Karpas-422 (cell line): ENCODE data around the gene MARCHF3. TPM values are rescaled to one million over a fixed set of nuclear protein-coding genes. Genes with fewer than 3 reads are reported as not detected.

Source experiments
- DNase-seq: peaks from one replicate; pipeline ENCODE4 v3.0.0-alpha.2; 2015
- H2AFZ ChIP-seq: fragments of 200-600 bp; sonication (generic); 2 replicates; pipeline ENCODE4 v1.6.1; 2014; ENCODE audit warnings: antibody characterized with exemption, low read length, mixed read lengths
- H3K27ac ChIP-seq: fragments of 200-600 bp; sonication (generic); 2 replicates; pipeline ENCODE4 v1.5.1; 2014; ENCODE audit warnings: mild to moderate bottlenecking, low read length, moderate library complexity
- H3K27me3 ChIP-seq: fragments of 200-600 bp; sonication (generic); 2 replicates; pipeline ENCODE4 v1.6.1; 2014; ENCODE audit warnings: low read length, mixed read lengths
- H3K36me3 ChIP-seq: fragments of 200-600 bp; sonication (generic); 2 replicates; pipeline ENCODE4 v1.6.1; 2014; ENCODE audit warnings: low read length, mixed read lengths; ENCODE audit not compliant: insufficient read depth
- H3K4me1 ChIP-seq: fragments of 200-600 bp; sonication (generic); 2 replicates; pipeline ENCODE4 v1.6.1; 2014; ENCODE audit warnings: mild to moderate bottlenecking, low read length, mixed read lengths
- H3K4me2 ChIP-seq: fragments of 200-600 bp; sonication (generic); 2 replicates; pipeline ENCODE4 v1.6.1; 2014; ENCODE audit warnings: low read length, low read depth, mild to moderate bottlenecking; ENCODE audit not compliant: poor library complexity, severe bottlenecking
- H3K4me3 ChIP-seq: fragments of 200-600 bp; sonication (generic); 2 replicates; pipeline ENCODE4 v1.5.1; 2014; ENCODE audit warnings: mild to moderate bottlenecking, antibody characterized with exemption, low read length, mixed read lengths
- H3K79me2 ChIP-seq: fragments of 200-600 bp; sonication (generic); 2 replicates; pipeline ENCODE4 v1.6.1; 2014; ENCODE audit warnings: mild to moderate bottlenecking, low read length, mixed read lengths
- H3K9ac ChIP-seq: fragments of 200-600 bp; sonication (generic); 2 replicates; pipeline ENCODE4 v1.6.0; 2014; ENCODE audit warnings: low read length
- H3K9me2 ChIP-seq: fragments of 200-600 bp; sonication (generic), shearing (Covaris generic); replicated peaks from 2 replicates; pipeline ENCODE4 v1.6.0; 2014; ENCODE audit warnings: mild to moderate bottlenecking, low read length, moderate library complexity; ENCODE audit not compliant: insufficient read depth
- H3K9me3 ChIP-seq: fragments of 300-700, 200-600 bp; sonication (generic); 2 replicates; pipeline ENCODE4 v1.6.1; 2014; ENCODE audit warnings: low read length, mixed read lengths
- H4K20me1 ChIP-seq: fragments of 200-600 bp; sonication (generic); 2 replicates; pipeline ENCODE4 v1.6.1; 2014; ENCODE audit warnings: mild to moderate bottlenecking, antibody characterized with exemption, low read length, low read depth; ENCODE audit not compliant: insufficient read depth
- total RNA-seq: library from RNA; depleted of rRNA; stranded (reverse); fragments of >200 nt; shearing (Covaris generic); gene quantifications from 2 replicates; pipeline ENCODE4 v1.2.3, GENCODE V29; 2014; ENCODE audit warnings: low replicate concordance

MARCHF3 gene
- total RNA-seq, 1 experiment from 2014 or later = 0.56 TPM

DNA sequence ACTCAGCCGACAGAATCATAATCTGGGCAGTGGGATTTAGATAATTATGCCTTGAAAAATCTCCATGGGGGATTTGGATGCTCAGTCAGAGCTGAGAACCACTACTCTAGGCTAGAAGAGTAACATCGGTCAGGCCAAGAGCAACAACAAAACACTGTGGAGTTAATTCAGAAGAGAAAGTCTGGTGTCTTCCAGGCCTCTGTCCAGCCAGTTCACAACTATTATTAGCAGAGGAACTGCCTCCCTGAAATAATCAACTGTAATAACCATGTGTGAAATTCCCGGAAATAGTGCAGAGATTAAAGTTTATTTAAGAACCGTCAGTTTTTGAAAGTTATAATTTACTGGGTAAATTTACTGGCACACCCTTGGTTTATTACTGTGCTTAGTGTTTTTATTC is 8.2 kb upstream of the MARCHF3 start:
- Histone ChIP-seq H3K4me1 (no peaks in the 10 kb centered on the region), H2AFZ (no peak overlapping the region), H3K9ac (no peak overlapping the region), H3K27me3 (no peaks in the 10 kb centered on the region), H3K4me3 (no peak overlapping the region), H4K20me1 (no peaks in the 10 kb centered on the region), H3K79me2 (no peaks in the 10 kb centered on the region), H3K36me3 (no peaks in the 10 kb centered on the region), H3K9me3 (no peaks in the 10 kb centered on the region), H3K9me2 (no peaks in the 10 kb centered on the region), H3K4me2 (no peak overlapping the region), H3K27ac (no peak overlapping the region)
- DNase-seq = no peak

GRCh38 chr5:127031863-127032232 is 1.5 kb upstream of the MARCHF3 start:
- no peak overlapping the region for H2AFZ ChIP-seq
- H3K9ac ChIP-seq = no peak overlapping the region
- no peaks in the 10 kb centered on the region for H3K9me3 ChIP-seq
- H3K36me3 ChIP-seq = no peaks in the 10 kb centered on the region
- no peak overlapping the region for H3K4me3 ChIP-seq
- H3K4me2 ChIP-seq = no peak overlapping the region
- H3K27me3 ChIP-seq = no peaks in the 10 kb centered on the region; the same call in 1 of the 2 replicates
- H4K20me1 ChIP-seq = no peaks in the 10 kb centered on the region
- no peak for DNase-seq
- H3K4me1 ChIP-seq = peaks cover 18% of the 10 kb centered on the region
- H3K79me2 ChIP-seq = no peaks in the 10 kb centered on the region
- H3K27ac ChIP-seq = no peak overlapping the region
- H3K9me2 ChIP-seq = no peaks in the 10 kb centered on the region

DNA sequence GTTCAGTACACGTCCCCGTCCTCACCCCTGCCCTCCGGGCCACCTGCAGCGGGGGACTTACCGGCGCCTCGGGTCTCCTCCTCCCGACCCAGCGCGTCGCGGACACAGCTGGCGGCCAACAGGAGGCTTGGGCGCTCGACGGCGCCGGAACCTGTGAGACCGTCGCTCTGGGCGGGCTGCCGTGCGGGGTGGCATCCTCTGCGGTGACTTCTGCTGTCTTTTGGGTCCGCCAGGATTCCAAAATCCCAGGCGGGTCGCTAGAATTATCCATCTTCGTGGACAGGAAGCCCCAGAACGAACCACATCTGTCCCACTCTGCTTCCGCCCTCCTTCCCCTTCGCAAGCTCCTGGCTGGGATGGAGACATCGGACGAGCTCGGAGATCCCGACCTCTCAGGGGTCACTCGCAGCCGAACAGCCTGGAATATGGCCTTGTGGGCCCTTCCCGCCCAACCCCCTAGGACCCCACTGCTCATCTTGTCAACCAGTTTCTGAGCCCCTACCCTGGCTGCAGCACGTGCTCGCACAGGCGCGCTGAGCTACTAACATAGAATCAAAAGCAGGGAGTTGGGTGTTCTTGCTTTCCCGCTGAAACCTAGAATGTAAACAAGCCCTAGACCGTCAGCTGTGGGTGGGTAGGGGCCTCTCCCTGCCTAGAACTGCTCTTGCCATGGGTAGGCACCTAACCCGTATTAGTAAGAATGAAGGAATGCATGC is 947 bp upstream of the MARCHF3 start:
- DNase-seq = no peak
- no peaks in the 10 kb centered on the region for H3K36me3 ChIP-seq
- no peaks in the 10 kb centered on the region for H3K9me2 ChIP-seq
- H3K9ac ChIP-seq = peak overlapping the region; percentile 69
- peak overlapping the region; percentile 89 for H3K4me3 ChIP-seq
- no peaks in the 10 kb centered on the region; the same call in 1 of the 2 replicates for H3K27me3 ChIP-seq
- H3K9me3 ChIP-seq = no peaks in the 10 kb centered on the region
- H3K4me2 ChIP-seq = peak overlapping the region; percentile 96
- H3K4me1 ChIP-seq = peaks cover 18% of the 10 kb centered on the region
- no peaks in the 10 kb centered on the region for H3K79me2 ChIP-seq
- H2AFZ ChIP-seq = peak overlapping the region; percentile 91; the same call in 1 of the 2 replicates
- no peak overlapping the region for H3K27ac ChIP-seq
- no peaks in the 10 kb centered on the region for H4K20me1 ChIP-seq

- no peaks in the 10 kb centered on the region for H3K36me3 ChIP-seq
- H2AFZ ChIP-seq = peak overlapping the region; percentile 99
- H3K4me3 ChIP-seq = peak overlapping the region; percentile 89
- H3K9me3 ChIP-seq = no peaks in the 10 kb centered on the region
- peak overlapping the region; percentile 75 for H3K9ac ChIP-seq
- peak overlapping the region; percentile 96 for H3K4me2 ChIP-seq
- no peak overlapping the region for H3K27ac ChIP-seq
- DNase-seq = peak; percentile 72
- H3K27me3 ChIP-seq = no peaks in the 10 kb centered on the region; the same call in 1 of the 2 replicates
- peaks cover 18% of the 10 kb centered on the region for H3K4me1 ChIP-seq
- no peaks in the 10 kb centered on the region for H3K79me2 ChIP-seq
- no peaks in the 10 kb centered on the region for H3K9me2 ChIP-seq
- H4K20me1 ChIP-seq = no peaks in the 10 kb centered on the region
Measured at GRCh38 chr5:127029581-127030258, 638 bp downstream of the MARCHF3 start.

DNA sequence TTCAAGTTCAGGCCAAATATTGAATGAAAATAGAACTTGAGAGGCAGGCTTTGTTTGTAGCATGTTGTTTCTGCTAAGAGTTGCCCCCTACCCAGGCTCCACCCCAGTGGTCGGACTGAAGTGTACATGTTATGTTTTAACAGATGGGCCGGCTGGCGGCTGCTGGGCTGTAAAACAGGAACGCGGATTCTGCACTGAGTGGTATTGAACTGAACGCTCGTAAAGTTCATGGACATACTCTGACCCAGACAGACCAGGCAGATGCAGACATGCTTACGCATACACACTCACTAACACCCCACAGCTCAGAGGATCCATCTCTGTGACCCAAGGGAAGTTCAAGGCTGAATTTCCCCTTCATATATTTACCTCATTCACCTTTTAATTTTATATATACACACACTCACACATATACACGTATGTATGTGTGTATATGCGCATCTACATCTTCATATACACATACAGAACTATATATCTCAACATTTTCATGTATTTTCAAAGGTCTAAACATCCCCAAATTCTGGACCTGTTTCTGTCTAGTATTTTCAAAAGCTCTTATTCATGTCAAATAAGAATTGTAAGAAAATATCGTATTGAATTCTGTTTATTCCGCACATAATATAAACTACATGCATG is 1.4 kb downstream of the MARCHF3 start:
- DNase-seq = no peak
- no peak overlapping the region for H2AFZ ChIP-seq

DNA sequence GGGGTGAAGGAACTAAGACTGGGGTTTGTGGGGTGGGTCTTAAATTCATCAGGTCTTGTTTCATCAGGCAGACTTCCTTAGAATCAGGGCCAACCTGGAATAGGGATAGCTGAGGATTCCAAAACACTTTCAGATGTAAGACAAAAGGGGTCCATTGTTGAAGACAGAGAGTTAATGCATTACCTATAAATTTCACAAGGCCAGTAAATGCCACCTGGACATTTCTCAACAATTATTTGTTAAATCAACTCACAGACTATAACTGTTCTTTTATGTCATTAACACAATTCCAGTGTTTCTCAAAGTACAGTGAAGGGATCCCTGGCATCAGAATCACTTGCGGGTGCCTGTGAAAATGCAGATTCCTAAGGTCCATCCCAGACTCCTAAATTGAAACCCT is 2.8 kb downstream of the MARCHF3 start:
- Histone ChIP-seq H3K9ac (no peak overlapping the region), H3K9me2 (no peaks in the 10 kb centered on the region), H3K27me3 (no peaks in the 10 kb centered on the region; the same call in 1 of the 2 replicates), H3K4me1 (peaks cover 18% of the 10 kb centered on the region), H3K4me3 (no peak overlapping the region), H4K20me1 (no peaks in the 10 kb centered on the region), H3K79me2 (no peaks in the 10 kb centered on the region), H3K9me3 (no peaks in the 10 kb centered on the region), H3K4me2 (no peak overlapping the region), H3K27ac (no peak overlapping the region), H3K36me3 (no peaks in the 10 kb centered on the region), H2AFZ (no peak overlapping the region)
- DNase-seq = no peak

More for the DNA sequence above, 1.4 kb downstream of the MARCHF3 start:
- Histone ChIP-seq H3K4me2 (peak overlapping the region; percentile 96), H3K27me3 (no peaks in the 10 kb centered on the region; the same call in 1 of the 2 replicates), H3K79me2 (no peaks in the 10 kb centered on the region), H3K36me3 (no peaks in the 10 kb centered on the region), H3K4me3 (peak overlapping the region; percentile 89; the same call in 1 of the 2 replicates), H3K27ac (no peak overlapping the region), H3K9me2 (no peaks in the 10 kb centered on the region), H4K20me1 (no peaks in the 10 kb centered on the region), H3K4me1 (peaks cover 18% of the 10 kb centered on the region), H3K9me3 (no peaks in the 10 kb centered on the region), H3K9ac (no peak overlapping the region)

GRCh38 chr5:127026166-127026565 is 4.2 kb downstream of the MARCHF3 start:
- Histone ChIP-seq H3K9me2 (no peaks in the 10 kb centered on the region), H3K27ac (no peak overlapping the region), H3K4me2 (no peak overlapping the region), H3K4me3 (no peak overlapping the region), H3K27me3 (no peaks in the 10 kb centered on the region; the same call in 1 of the 2 replicates), H3K9ac (no peak overlapping the region), H3K79me2 (no peaks in the 10 kb centered on the region), H3K4me1 (peaks cover 16% of the 10 kb centered on the region), H4K20me1 (no peaks in the 10 kb centered on the region), H3K9me3 (no peaks in the 10 kb centered on the region), H2AFZ (no peak overlapping the region), H3K36me3 (no peaks in the 10 kb centered on the region)
- no peak for DNase-seq

DNA sequence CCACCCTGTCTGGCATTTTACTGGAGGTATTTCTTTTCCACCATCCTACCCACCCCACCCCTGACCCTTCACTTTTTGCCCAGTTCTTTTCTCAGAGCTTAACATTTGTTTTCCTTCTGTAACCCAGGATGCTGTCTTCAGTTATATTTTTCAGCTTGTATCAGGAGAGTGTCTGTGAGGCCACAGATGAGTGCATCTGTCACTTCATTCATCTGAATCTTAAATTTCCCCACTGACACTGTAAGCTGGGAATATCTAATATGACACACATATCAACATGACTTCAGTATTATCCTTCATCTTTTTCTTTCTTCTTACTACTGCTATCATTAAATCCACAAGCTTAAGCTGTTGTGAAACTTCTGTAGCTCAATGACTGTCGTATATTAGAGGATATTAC is 4.9 kb downstream of the MARCHF3 start:
- Histone ChIP-seq H3K4me3 (no peak overlapping the region), H3K27me3 (no peaks in the 10 kb centered on the region; the same call in 1 of the 2 replicates), H3K79me2 (no peaks in the 10 kb centered on the region), H2AFZ (no peak overlapping the region), H3K36me3 (no peaks in the 10 kb centered on the region), H3K4me1 (peaks cover 11% of the 10 kb centered on the region), H3K9ac (no peak overlapping the region), H4K20me1 (no peaks in the 10 kb centered on the region), H3K4me2 (no peak overlapping the region), H3K9me2 (no peaks in the 10 kb centered on the region), H3K27ac (no peak overlapping the region), H3K9me3 (no peaks in the 10 kb centered on the region)
- DNase-seq = no peak
